ENCODE measurements around the gene CUL1.
"Not testable (repeated sequence)": the region's sequence is repeated elsewhere in the genome, so short reads cannot be mapped to it uniquely, and the experiment has no call there.

Gene CUL1

GRCh38 chr7:148697256-148698006, 1.3 kb upstream of the CUL1 start:
- DNase-seq = no peak

- no peak for DNase-seq
Observed at GRCh38 chr7:148698007-148698396, 701 bp upstream of the CUL1 start.

GRCh38 chr7:148699024-148699781, 500 bp downstream of the CUL1 start:
- peak; percentile 14 for DNase-seq

GRCh38 chr7:148699782-148700629, 1.3 kb downstream of the CUL1 start:
- no peak for DNase-seq

GRCh38 chr7:148700661-148701064, 2.0 kb downstream of the CUL1 start:
- DNase-seq = peak; percentile 23

- no peak for DNase-seq
Observed at GRCh38 chr7:148701414-148701813, 2.7 kb downstream of the CUL1 start.

- no peak for DNase-seq
Observed at GRCh38 chr7:148702876-148703670, 4.4 kb downstream of the CUL1 start.

- DNase-seq = not testable (repeated sequence)
Observed at GRCh38 chr7:148703671-148703962, 4.9 kb downstream of the CUL1 start.

- no peak for DNase-seq
Observed at GRCh38 chr7:148704189-148704588, 5.5 kb downstream of the CUL1 start.

- DNase-seq = no peak
Observed at GRCh38 chr7:148704970-148705369, 6.3 kb downstream of the CUL1 start.

- DNase-seq = no peak
Observed at GRCh38 chr7:148706368-148706767, 7.7 kb downstream of the CUL1 start.

- no peak for DNase-seq
Observed at GRCh38 chr7:148708026-148708885, 9.6 kb downstream of the CUL1 start.

- DNase-seq = no peak
Observed at GRCh38 chr7:148709014-148709413, 10.3 kb downstream of the CUL1 start.

GRCh38 chr7:148710426-148710825, 11.7 kb downstream of the CUL1 start:
- DNase-seq = not testable (repeated sequence)

- DNase-seq = no peak
Observed at GRCh38 chr7:148711191-148712102, 12.7 kb downstream of the CUL1 start.

- DNase-seq = no peak
Observed at GRCh38 chr7:148712678-148713329, 14.1 kb downstream of the CUL1 start.

- no peak for DNase-seq
Observed at GRCh38 chr7:148714498-148714897, 15.8 kb downstream of the CUL1 start.

- no peak for DNase-seq
Observed at GRCh38 chr7:148715027-148715426, 16.3 kb downstream of the CUL1 start.

- DNase-seq = no peak
Observed at GRCh38 chr7:148717266-148717793, 18.6 kb downstream of the CUL1 start.

- DNase-seq = no peak
Observed at GRCh38 chr7:148718431-148718830, 19.7 kb downstream of the CUL1 start.

All from effector CD8-positive, alpha-beta T cell (primary cell).